K562 (cell line): ENCODE measurements around the gene TOMM22. TPM values are rescaled to one million over a fixed set of nuclear protein-coding genes. Genes with fewer than 3 reads are reported as not detected.

Experiments used
- ATAC-seq: fragments of 200-7000 bp; cut with Tn5 transposase; 3 replicates; pipeline ENCODE4 v1.9.1; 2020; ENCODE audit warnings: moderate library complexity
- BruUV-seq: library from RNA; stranded (reverse); fragments of 400-500 nt; replicated peaks from 2 replicates; lab custom pipeline; 2021; lab: Mats Ljungman, UMichigan
- CTCF ChIA-PET: fragments of 300-600 bp; formaldehyde crosslinking; extraction: SDS; loops from one replicate; lab custom pipeline; 2021; ENCODE audit warnings: low intra/inter-chr PET ratio; lab: Yijun Ruan, JAX
- POLR2A ChIA-PET: fragments of 300-600, 350-650 bp; sonication (Branson Sonifier 250); formaldehyde crosslinking; extraction: SDS; loops from one replicate; lab custom pipeline; 2021; ENCODE audit warnings: antibody characterized with exemption, inconsistent platforms; lab: Yijun Ruan, JAX
- DNase-seq, 4 experiments: peaks; one replicate each; pipeline versions ENCODE4 v3.0.0 to v3.0.0-alpha.2; 2011 to 2018; ENCODE audit warnings: low spot score in 3 of 4, mixed read lengths in 3 of 4; ENCODE audit errors: extremely low read depth in 1 of 4
- FAIRE-seq: peaks from 2 replicates; lab custom pipeline; 2011; peaks lifted over from hg19 to GRCh38; lab: Jason Lieb, UNC
- H2AFZ ChIP-seq: 2 replicates; pipeline ENCODE4 v1.6.0; 2011; ENCODE audit warnings: low read depth, low read length, control low read depth, inconsistent platforms
- H3K27ac ChIP-seq: fragments of 200-600 bp; 3 replicates; pipeline ENCODE4 v1.8.0; 2011; ENCODE audit warnings: low read depth, mild to moderate bottlenecking, control low read depth, inconsistent platforms, low read length, moderate library complexity, mixed read lengths; ENCODE audit errors: extremely low read depth
- H3K27me3 ChIP-seq, 2 experiments: fragments of 300-600 bp in 1 of 2; 2 replicates in 1 of 2; 3 replicates in 1 of 2; pipeline versions ENCODE4 v1.6.0 to v1.8.0; 2011; ENCODE audit warnings: inconsistent platforms in 2 of 2, low read length in 2 of 2, mild to moderate bottlenecking in 1 of 2, mixed read lengths in 1 of 2, moderate library complexity in 1 of 2; ENCODE audit not compliant: control insufficient read depth in 2 of 2, insufficient read depth in 2 of 2
- H3K36me3 ChIP-seq: fragments of 300-600 bp; 3 replicates; pipeline ENCODE4 v1.8.0; 2011; ENCODE audit warnings: mild to moderate bottlenecking, low read length, inconsistent platforms; ENCODE audit not compliant: control insufficient read depth, insufficient read depth
- H3K4me1 ChIP-seq, 2 experiments: fragments of 200-600 bp in 1 of 2; replicated peaks in 1 of 2; 2 replicates in 1 of 2; 3 replicates in 1 of 2; pipeline versions ENCODE4 v1.5.1 to v1.8.0; 2011; ENCODE audit warnings: inconsistent platforms in 2 of 2, low read length in 2 of 2, mild to moderate bottlenecking in 1 of 2, mixed read lengths in 1 of 2, moderate library complexity in 1 of 2; ENCODE audit not compliant: control insufficient read depth in 2 of 2, insufficient read depth in 2 of 2
- H3K4me2 ChIP-seq: 2 replicates; pipeline ENCODE4 v1.6.1; 2011; ENCODE audit warnings: low read length, control low read depth, inconsistent platforms, mixed read lengths; ENCODE audit not compliant: insufficient read depth
- H3K4me3 ChIP-seq: fragments of 200-600 bp; sonication (generic), shearing (Covaris generic); 2 replicates; pipeline ENCODE4 v1.5.1; 2016; ENCODE audit warnings: control low read depth, inconsistent platforms
- H3K79me2 ChIP-seq: fragments of 200-600 bp; 3 replicates; pipeline ENCODE4 v1.8.0; 2011; ENCODE audit warnings: low read length, inconsistent platforms; ENCODE audit not compliant: control insufficient read depth, insufficient read depth
- H3K9ac ChIP-seq, 2 experiments: 2 replicates each; pipeline versions ENCODE4 v1.6.0 to v1.6.1; 2011; ENCODE audit warnings: low read depth in 2 of 2, low read length in 2 of 2, control low read depth in 1 of 2, inconsistent platforms in 1 of 2, mild to moderate bottlenecking in 1 of 2, mixed read lengths in 1 of 2; ENCODE audit not compliant: insufficient read depth in 1 of 2
- H3K9me1 ChIP-seq: one replicate; pipeline ENCODE4 v1.6.0; 2011; ENCODE audit warnings: inconsistent platforms, mild to moderate bottlenecking, low read length, moderate library complexity; ENCODE audit not compliant: control insufficient read depth, insufficient read depth
- H3K9me3 ChIP-seq: replicated peaks from 2 replicates; pipeline ENCODE4 v1.5.1; 2011; ENCODE audit warnings: low read depth, low read length, inconsistent platforms; ENCODE audit not compliant: control insufficient read depth, insufficient read depth
- H4K20me1 ChIP-seq: replicated peaks from 2 replicates; pipeline ENCODE4 v1.6.1; 2011; ENCODE audit warnings: low read length, inconsistent platforms, mixed read lengths; ENCODE audit not compliant: control insufficient read depth, insufficient read depth
- CREM ChIP-seq: IDR thresholded peaks from 2 replicates; pipeline ENCODE4 v1.6.1; 2014; ENCODE audit warnings: antibody characterized with exemption, low read depth
- FOXP1 ChIP-seq: sonication (generic); formaldehyde crosslinking; IDR thresholded peaks from 2 replicates; pipeline ENCODE4 v1.8.0; 2022; ENCODE audit warnings: mild to moderate bottlenecking, missing genetic modification reagents
- MXI1 ChIP-seq: IDR thresholded peaks from 2 replicates; pipeline ENCODE4 v1.6.1; 2011; ENCODE audit warnings: low read depth, mild to moderate bottlenecking, improper control_type of control experiment, low read length
- NR2C2 ChIP-seq, 2 experiments: fragments of 200-800 bp in 1 of 2; sonication (Bioruptor generic) in 1 of 2; sonication (generic) in 1 of 2; formaldehyde crosslinking in 1 of 2; IDR thresholded peaks; 2 replicates each; pipeline versions ENCODE4 v1.6.1 to v1.8.0; 2016 to 2022; ENCODE audit warnings: mild to moderate bottlenecking in 1 of 2, missing compliant biosample characterization in 1 of 2, missing genetic modification characterization in 1 of 2, missing genetic modification reagents in 1 of 2
- PKNOX1 ChIP-seq: fragments of 450-650 bp; IDR thresholded peaks from 2 replicates; pipeline ENCODE4 v1.6.1; 2016
- POLR2A ChIP-seq: fragments of 450-650 bp; conservative IDR thresholded peaks from 2 replicates; pipeline ENCODE4 v1.6.1; 2016
- POLR2G ChIP-seq: fragments of 200-400 bp; formaldehyde crosslinking; IDR thresholded peaks from 2 replicates; pipeline ENCODE4 v1.6.1; 2017; ENCODE audit warnings: low read depth, mild to moderate bottlenecking, antibody characterized with exemption, low read length, moderate library complexity
- PRPF4 ChIP-seq: fragments of 200-400 bp; formaldehyde crosslinking; IDR thresholded peaks from one replicate; pipeline ENCODE4 v1.6.1; 2017; ENCODE audit warnings: low read length, low read depth, mild to moderate bottlenecking; ENCODE audit not compliant: insufficient read depth, poor library complexity, severe bottlenecking
- RBFOX2 ChIP-seq: fragments of 200-400 bp; formaldehyde crosslinking; IDR thresholded peaks from 2 replicates; pipeline ENCODE4 v1.6.1; 2017; ENCODE audit warnings: low read depth, mild to moderate bottlenecking, low read length, moderate library complexity
- SIX5 ChIP-seq, 2 experiments: IDR thresholded peaks; 2 replicates each; pipeline ENCODE4 v1.6.1; 2011; ENCODE audit warnings: low read length in 2 of 2, borderline replicate concordance in 1 of 2, low read depth in 1 of 2, mild to moderate bottlenecking in 1 of 2, moderate library complexity in 1 of 2; ENCODE audit not compliant: insufficient read depth in 1 of 2
- SREBF1 ChIP-seq: fragments of 150-350 bp; IDR thresholded peaks from 2 replicates; pipeline ENCODE4 v1.6.1; 2014; ENCODE audit warnings: antibody characterized with exemption, low read depth, low read length, borderline replicate concordance
- VEZF1 ChIP-seq: fragments of 200-800 bp; sonication (Bioruptor generic); IDR thresholded peaks from 2 replicates; pipeline ENCODE4 v1.6.1; 2017; ENCODE audit warnings: missing genetic modification characterization, missing compliant biosample characterization
- ZNF76 ChIP-seq: fragments of 250-450 bp; sonication (Bioruptor Pico); IDR thresholded peaks from 2 replicates; pipeline ENCODE4 v1.4.0; 2020; ENCODE audit warnings: mild to moderate bottlenecking, moderate library complexity, borderline replicate concordance
- ZNF780A ChIP-seq: fragments of 250-450 bp; sonication (Bioruptor Pico); IDR thresholded peaks from 2 replicates; pipeline ENCODE4 v1.5.0; 2021; ENCODE audit warnings: mild to moderate bottlenecking
- WGBS: fragments of 100-300 bp; shearing (Covaris generic); methylation state at CpG from one replicate; pipeline ENCODE4 v1.1.6; 2016; ENCODE audit warnings: low coverage, mixed read lengths; ENCODE audit not compliant: insufficient coverage; ENCODE audit errors: missing lambda C conversion rate; 5-methylcytosine and 5-hydroxymethylcytosine counted together
- in situ Hi-C: fragments of 300-500 bp; cut with MboI; formaldehyde crosslinking; loops from 4 replicates; pipeline ENCODE4 v1.15.0; 2018; ENCODE audit warnings: inconsistent platforms, mixed read lengths
- intact Hi-C: fragments of 100-400 bp; cut with micrococcal nuclease; formaldehyde crosslinking; loops from 2 replicates; pipeline ENCODE4 v1.14.2; 2022
- polyA plus RNA-seq, 8 experiments: library from polyadenylated mRNA; depleted of rRNA in 4 of 8; stranded (reverse) in 5 of 8; unstranded in 3 of 8; fragments of >200 nt; fragmentation: Nextera tagmentation in 2 of 8; fragmentation: Illumina TruSeq in 1 of 8; extraction: Ambion mirVana in 2 of 8; extraction: Trizol in 1 of 8; gene quantifications; 2 replicates each; pipeline versions ENCODE4 v1.2.1 to v1.2.3, GENCODE V29; 2011 to 2014; ENCODE audit warnings: inconsistent platforms in 1 of 8, missing spikeins in 1 of 8
- total RNA-seq, 7 experiments: library from RNA; depleted of rRNA in 6 of 7; stranded (reverse); fragments of >200 nt in 6 of 7; fragmentation: Illumina TruSeq in 2 of 7; extraction: Trizol in 2 of 7; gene quantifications; 2 replicates each; pipeline versions ENCODE4 v1.2.1 to v1.2.3, GENCODE V29; 2011 to 2021; ENCODE audit warnings: low replicate concordance in 1 of 7

TOMM22 gene
- total and polyA plus RNA-seq, 9 of the 15 experiments (the other 6 are each of a cell fraction or from before 2014, with no cell fraction given), result 25.8 to 108 (median 73.8) TPM

DNA sequence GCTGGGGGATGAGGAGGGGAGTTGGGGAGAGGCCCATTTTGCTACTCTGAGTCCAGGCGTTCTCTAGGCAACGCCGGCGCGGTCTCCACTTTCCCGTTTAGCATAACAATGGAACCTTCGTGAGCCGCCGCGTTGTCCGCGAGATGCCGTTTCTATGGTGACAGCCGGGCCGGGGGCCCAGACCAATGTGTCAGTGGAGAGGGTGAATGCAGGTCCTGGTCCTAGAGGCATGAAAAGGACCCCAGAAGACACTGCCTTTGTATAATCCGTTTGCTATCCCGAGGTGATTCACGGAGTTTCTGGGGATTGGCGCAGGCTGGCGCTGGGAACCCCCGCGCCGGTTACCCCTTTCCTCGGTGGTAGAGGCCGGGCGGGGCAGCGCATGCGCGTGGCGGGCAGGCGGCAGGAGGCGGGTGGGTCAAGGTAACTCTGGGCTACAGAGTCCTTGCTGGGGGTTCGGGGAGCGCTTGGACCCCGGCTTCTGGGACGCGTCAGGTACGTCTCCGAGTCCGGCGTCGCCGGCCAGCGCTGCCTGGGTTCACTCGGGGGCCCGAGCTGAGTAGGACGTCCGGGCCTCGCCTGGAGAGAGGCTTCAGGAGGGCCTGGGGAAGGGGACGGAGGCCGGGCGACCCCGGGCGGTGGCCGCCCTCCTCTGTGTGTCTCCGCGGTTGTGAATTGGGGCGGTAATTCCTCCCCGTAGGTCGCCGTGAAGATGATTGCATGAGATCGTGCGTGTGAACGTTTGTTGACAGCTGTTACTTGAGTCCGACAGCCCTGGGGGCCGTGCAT, 25.3 kb upstream of the TOMM22 start, which contains the start of the genes CBY1 and FAM227A:
TSS of gene CBY1 (plus strand) at position 383 of the 789 bp plus-strand sequence. CDS start 11,417 bp downstream, outside the sequence.
TSS of gene FAM227A (minus strand) at position 137 of the 789 bp plus-strand sequence. CDS start 6,224 bp downstream, outside the sequence.
- FAIRE-seq, result peak; percentile 90
- TF ChIP-seq RBFOX2 (peak; percentile 69), ZNF780A (no peak), MXI1 (peak; percentile 79), SIX5 (IDR thresholded peaks at IDR 0.05; ENCODE audit: borderline replicate concordance in 1 of 2, insufficient read depth in 1 of 2, low read depth in 1 of 2, low read length in 2 of 2) (peak in 1 of 2 experiments; percentile 28; a peak in 1 of 4 replicates), POLR2G (peak; percentile 77), CREM (0 out of 2 replicates have a peak, but pooled peaks have one; percentile 11), PKNOX1 (peak; percentile 25; the same call in 1 of the 2 replicates), NR2C2 (CRISPR knock-in tag; IDR thresholded peaks at IDR 0.05) (no peak), NR2C2 (tag; IDR thresholded peaks at IDR 0.05) (peak; percentile 22; the same call in 1 of the 2 replicates), FOXP1 (no peak), PRPF4 (no peak), ZNF76 (CRISPR knock-in tag) (no peak), SREBF1 (peak; percentile 76; the same call in 1 of the 2 replicates), VEZF1 (peak; percentile 58), POLR2A (peak; percentile 62)

More for the DNA sequence above, 25.3 kb upstream of the TOMM22 start, which contains the start of the genes CBY1 and FAM227A:
- H3K27me3 ChIP-seq, result no peaks in the 10 kb centered on the region
- POLR2A ChIA-PET, result interaction anchor here (1.0 to 1.1 kb wide), 2 partner anchors 11 to 24 kb away, joined by 3 read pairs; no protein-coding TSS in a partner anchor
- H4K20me1 ChIP-seq, result no peaks in the 10 kb centered on the region
- peak within 1 kb of the TSS; percentile 96 to 98 for H3K9ac ChIP-seq
- H3K36me3 ChIP-seq, result no peaks in the 10 kb centered on the region
- H3K9me3 ChIP-seq, result no peaks in the 10 kb centered on the region
- 2% methylated on average over 28 of the region's 66 CpGs for WGBS
- H2AFZ ChIP-seq, result peak within 1 kb of the TSS; percentile 96
- peaks cover 9 to 10% of the 10 kb centered on the region in 2 experiments; a peak in 4 of 5 replicates for H3K4me1 ChIP-seq
- CTCF ChIA-PET, result interaction anchor here (0.6 kb wide), 1 partner anchor 1224 kb away, joined by 3 read pairs; no protein-coding TSS in a partner anchor
- peak within 1 kb of the TSS; percentile 77 for H3K4me3 ChIP-seq
- BruUV-seq, result TSS peak; percentile 83
- H3K4me2 ChIP-seq, result peak within 1 kb of the TSS; percentile 86
- peak within 1 kb of the TSS; percentile 98 for H3K27ac ChIP-seq
- peaks cover 15% of the 10 kb centered on the region; the same call in 2 of the 3 replicates for H3K79me2 ChIP-seq
- DNase-seq (peak; percentile 88 to 97 (median 96)), ATAC-seq (peak; percentile 95)
- intact Hi-C loops (no loop called here), in situ Hi-C loops (no loop called here)
- no peaks in the 10 kb centered on the region for H3K9me1 ChIP-seq
